Spleen (tissue), 11 donors: ENCODE measurements around the gene UBE2K. TPM values are rescaled to one million over a fixed set of nuclear protein-coding genes. Genes with fewer than 3 reads are reported as not detected.
"Not testable (repeated sequence)": the region's sequence is repeated elsewhere in the genome, so short reads cannot be mapped to it uniquely, and the experiment has no call there.

Experiments
- DNase-seq: peaks from one replicate; pipeline ENCODE4 v3.0.0-alpha.2; 2020
- H3K27ac ChIP-seq, 8 donors: fragments of 200-600 bp; sonication (generic) in 7 of 8; 1 replicate in 4 of 8; 2 replicates in 4 of 8; pipeline versions ENCODE4 v1.5.0 to v1.8.0; 2016 to 2021; ENCODE audit warnings: inconsistent platforms in 4 of 8, mild to moderate bottlenecking in 4 of 8, moderate library complexity in 1 of 8
- H3K27me3 ChIP-seq, 7 donors: fragments of 200-600 bp; sonication (generic) in 6 of 7; replicated peaks in 1 of 7; 1 replicate in 4 of 7; 2 replicates in 3 of 7; pipeline versions ENCODE4 v1.5.0 to v1.8.0; 2016 to 2021; ENCODE audit warnings: inconsistent platforms in 3 of 7, mild to moderate bottlenecking in 1 of 7
- H3K36me3 ChIP-seq, 6 donors: fragments of 200-600 bp; sonication (generic) in 5 of 6; 1 replicate in 4 of 6; 2 replicates in 2 of 6; pipeline versions ENCODE4 v1.5.0 to v1.8.0; 2016 to 2021; ENCODE audit warnings: inconsistent platforms in 2 of 6
- H3K4me1 ChIP-seq, 6 donors: fragments of 200-600 bp; sonication (generic) in 5 of 6; 1 replicate in 3 of 6; 2 replicates in 3 of 6; pipeline versions ENCODE4 v1.5.0 to v1.8.0; 2016 to 2021; ENCODE audit warnings: inconsistent platforms in 3 of 6
- H3K4me3 ChIP-seq, 8 donors: fragments of 200-600 bp; sonication (generic) in 7 of 8; 1 replicate in 4 of 8; 2 replicates in 4 of 8; pipeline versions ENCODE4 v1.5.0 to v1.8.0; 2016 to 2021; ENCODE audit warnings: inconsistent platforms in 4 of 8, mild to moderate bottlenecking in 4 of 8, moderate library complexity in 2 of 8
- H3K9me3 ChIP-seq, 8 donors: fragments of 200-600 bp; sonication (generic) in 7 of 8; 1 replicate in 4 of 8; 2 replicates in 4 of 8; pipeline versions ENCODE4 v1.5.0 to v1.8.0; 2016 to 2021; ENCODE audit warnings: inconsistent platforms in 4 of 8
- CTCF ChIP-seq, 11 experiments: fragments of 200-600 bp in 7 of 11; fragments of 450-650 bp in 4 of 11; sonication (generic) in 4 of 11; IDR thresholded peaks in 8 of 11; conservative IDR thresholded peaks in 3 of 11; 1 replicate in 7 of 11; 2 replicates in 4 of 11; pipeline versions ENCODE4 v1.4.0 to v1.8.0; 2016 to 2021; ENCODE audit warnings: antibody characterized with exemption in 11 of 11, inconsistent platforms in 4 of 11, mild to moderate bottlenecking in 1 of 11
- POLR2A ChIP-seq, 3 donors: fragments of 450-650 bp; IDR thresholded peaks; one replicate each; pipeline ENCODE4 v1.5.1; 2017; ENCODE audit warnings: antibody characterized with exemption in 3 of 3, mild to moderate bottlenecking in 1 of 3
- POLR2AphosphoS5 ChIP-seq, 3 donors: sonication (generic); formaldehyde crosslinking; IDR thresholded peaks; one replicate each; pipeline ENCODE4 v1.5.1; 2017; ENCODE audit warnings: antibody characterized with exemption in 3 of 3
- WGBS, 5 donors: extraction: QIAGEN DNeasy Blood & Tissue Kit in 3 of 5; methylation state at CpG; one replicate each; pipeline versions ENCODE4 v1.1.5 to v1.1.7; 2013 to 2018; 5-methylcytosine and 5-hydroxymethylcytosine counted together
- intact Hi-C: fragments of 100-400 bp; cut with DNase I; formaldehyde crosslinking; loops from one replicate; pipeline ENCODE4 v1.15.0; 2023; ENCODE audit warnings: low total_unique reads
- polyA plus RNA-seq, 3 donors: library from polyadenylated mRNA; stranded (reverse); fragments of 200-250 nt; gene quantifications; one replicate each; pipeline ENCODE4 v1.2.1, GENCODE V29; 2013
- total RNA-seq, 7 donors: library from RNA; depleted of rRNA in 3 of 7; stranded (reverse); fragments of >200 nt in 3 of 7; fragmentation: NEBNext Ultra II Directional in 4 of 7; extraction: Animal tissue kit (Norgen Biotek cat#: 25700) in 4 of 7; gene quantifications; one replicate each; pipeline versions ENCODE4 v1.1.0 to v1.2.1, GENCODE V29; 2016 to 2021
- donor health status: healthy with polysubstance abuse.
- donor health status: DM: no; HTN: no; CAD: no; lungs with moderate emphysema.
- donor health status: DM: no; HTN: no; CAD: no.
- donor health status: Bipolar disorder and iron deficiency.
- donor health status: healthy.
- donor health status: DM: no; HTN: no; CAD: no.
- donor health status: DM: yes; HTN: yes; CAD: no.

The UBE2K gene
- total and polyA plus RNA-seq, 10 donors, result 22.7 to 48.8 (median 27.1) TPM

- H3K27me3 ChIP-seq, result no peaks in the 10 kb centered on the region
- TF ChIP-seq CTCF (IDR thresholded peaks at IDR 0.05 in 8 of 11, conservative IDR thresholded peaks at IDR 0.05 in 3 of 11) (no peak), POLR2A (IDR thresholded peaks at IDR 0.05) (no peak), POLR2AphosphoS5 (IDR thresholded peaks at IDR 0.05) (no peak)
- 75 to 91% (median 85%) methylated on average over 5 of the region's 5 CpGs for WGBS, 5 donors
- no peak overlapping the region for H3K27ac ChIP-seq
- H3K4me3 ChIP-seq, result no peak overlapping the region
- no peaks in the 10 kb centered on the region for H3K9me3 ChIP-seq
- H3K4me1 ChIP-seq, result no peaks in the 10 kb centered on the region
- no peaks in the 10 kb centered on the region for H3K36me3 ChIP-seq
- intact Hi-C loops, result no loop called here
- DNase-seq, result no peak
Measured at GRCh38 chr4:39792128-39792527, 94.2 kb downstream of the UBE2K start.

DNA sequence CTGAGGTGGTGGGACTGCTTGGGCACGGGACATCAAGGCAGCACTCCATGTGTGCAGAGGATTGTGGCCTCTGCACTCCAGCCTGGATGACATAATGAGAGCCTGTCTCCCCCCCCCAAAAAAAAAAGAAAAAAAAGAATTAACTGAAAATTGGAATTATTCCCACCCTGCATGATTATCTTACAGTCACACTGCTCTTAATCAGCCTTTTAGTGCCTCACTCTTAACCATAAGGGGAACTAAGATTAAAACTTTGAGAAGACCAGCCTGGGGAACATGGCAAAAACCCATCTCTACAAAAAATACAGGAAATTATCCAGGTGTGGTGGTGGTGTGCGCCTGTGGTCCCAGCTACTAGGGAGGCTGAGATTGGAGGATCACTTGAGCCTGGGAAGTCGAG is 94.6 kb downstream of the UBE2K start:
- WGBS, 5 donors, result 68 to 93% (median 87%) methylated on average over 3 of the region's 3 CpGs
- H3K36me3 ChIP-seq, result no peaks in the 10 kb centered on the region
- no peaks in the 10 kb centered on the region for H3K27me3 ChIP-seq
- H3K27ac ChIP-seq, result no peak overlapping the region
- no peak for DNase-seq
- intact Hi-C loops, result no loop called here
- no peak overlapping the region for H3K4me3 ChIP-seq
- TF ChIP-seq POLR2AphosphoS5 (IDR thresholded peaks at IDR 0.05) (no peak), POLR2A (IDR thresholded peaks at IDR 0.05) (no peak), CTCF (IDR thresholded peaks at IDR 0.05 in 8 of 11, conservative IDR thresholded peaks at IDR 0.05 in 3 of 11) (no peak)
- H3K4me1 ChIP-seq, result no peaks in the 10 kb centered on the region
- no peaks in the 10 kb centered on the region for H3K9me3 ChIP-seq

GRCh38 chr4:39792976-39793375 is 95.0 kb downstream of the UBE2K start:
- H3K9me3 ChIP-seq, H3K4me3 ChIP-seq, H3K4me1 ChIP-seq, H3K36me3 ChIP-seq, H3K27ac ChIP-seq, intact Hi-C loops, H3K27me3 ChIP-seq, DNase-seq: not testable (repeated sequence)
- WGBS, 5 donors, result 94 to 95% (median 95%) methylated on average over 13 of the region's 13 CpGs

DNA sequence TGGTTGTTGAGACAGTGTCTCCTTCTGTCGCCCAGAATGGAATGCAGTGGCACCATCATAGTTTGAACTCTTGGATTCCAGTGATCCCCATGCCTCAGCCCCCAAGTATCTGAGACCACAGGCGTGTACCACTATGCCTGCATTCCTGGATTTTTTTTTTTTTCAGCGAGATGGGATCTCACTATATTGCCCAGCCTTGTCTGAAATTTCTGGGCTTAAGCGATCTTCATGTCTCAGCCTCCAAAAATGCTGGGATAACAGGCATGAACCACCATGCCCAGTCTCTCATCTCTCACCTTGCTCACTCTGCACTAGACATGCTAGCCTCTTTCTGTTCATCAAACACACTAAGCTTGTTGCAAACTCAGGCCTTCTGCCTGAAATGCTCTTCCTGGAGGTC is 104.1 kb downstream of the UBE2K start:
- no peaks in the 10 kb centered on the region for H3K4me1 ChIP-seq
- no peak for TF ChIP-seq POLR2A (IDR thresholded peaks at IDR 0.05)
- no peak for TF ChIP-seq POLR2AphosphoS5 (IDR thresholded peaks at IDR 0.05)
- TF ChIP-seq CTCF (IDR thresholded peaks at IDR 0.05 in 8 of 11, conservative IDR thresholded peaks at IDR 0.05 in 3 of 11), result no peak
- no peak overlapping the region for H3K27ac ChIP-seq
- H3K27me3 ChIP-seq, result no peaks in the 10 kb centered on the region
- WGBS, 5 donors, result 67 to 95% (median 77%) methylated on average over 4 of the region's 4 CpGs
- H3K36me3 ChIP-seq, result no peaks in the 10 kb centered on the region
- intact Hi-C loops, result no loop called here
- H3K4me3 ChIP-seq, result no peak overlapping the region
- DNase-seq, result no peak
- H3K9me3 ChIP-seq, result no peaks in the 10 kb centered on the region

DNA sequence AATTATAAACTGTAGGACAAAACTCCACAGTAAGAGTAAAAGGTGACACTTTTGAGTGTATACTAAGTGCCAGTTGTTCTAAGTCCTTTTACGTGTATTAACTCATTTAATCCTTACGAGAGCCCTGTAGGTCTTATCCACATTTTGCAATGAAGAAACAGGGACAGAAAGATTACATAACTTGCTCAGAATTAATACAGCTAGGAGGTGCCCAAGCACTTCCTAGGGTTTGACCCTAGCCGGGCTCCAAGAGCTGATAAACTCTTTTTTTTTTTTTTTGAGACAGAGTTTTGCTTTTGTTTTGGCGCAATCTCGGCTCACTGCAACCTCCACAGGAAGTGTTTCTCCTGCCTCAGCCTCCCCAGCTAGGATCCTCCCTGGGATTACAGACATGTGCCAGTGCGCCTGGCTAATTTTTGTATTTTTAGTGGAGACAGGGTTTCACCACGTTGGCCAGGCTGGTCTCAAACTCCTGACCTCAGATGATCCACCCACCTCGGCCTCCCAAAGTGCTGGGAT is 110.4 kb downstream of the UBE2K start:
- WGBS, 5 donors, result 61 to 77% (median 68%) methylated on average over 8 of the region's 8 CpGs
- Histone ChIP-seq H3K27me3 (no peaks in the 10 kb centered on the region), H3K36me3 (no peaks in the 10 kb centered on the region), H3K4me3 (no peak overlapping the region), H3K9me3 (no peaks in the 10 kb centered on the region), H3K4me1 (no peaks in the 10 kb centered on the region), H3K27ac (no peak overlapping the region)
- intact Hi-C loops, result no loop called here
- DNase-seq, result no peak
- no peak for TF ChIP-seq POLR2AphosphoS5 (IDR thresholded peaks at IDR 0.05)
